ENCODE results near the gene MBD5. TPM values are rescaled to one million over a fixed set of nuclear protein-coding genes. Genes with fewer than 3 reads are reported as not detected.

MBD5 gene
- total RNA-seq, 1 donor from 2014 or later, result 95.4 TPM

GRCh38 chr2:148032215-148032614 is 11.3 kb downstream of the MBD5 start:
- Mint-ChIP-seq H3K4me1 (ENCODE audit: low read depth, unreplicated experiment) (no peaks in the 10 kb centered on the region), H3K27me3 (ENCODE audit: unreplicated experiment) (no peaks in the 10 kb centered on the region), H3K4me3 (ENCODE audit: unreplicated experiment) (no peak overlapping the region), H3K9me3 (ENCODE audit: unreplicated experiment) (no peaks in the 10 kb centered on the region), H3K36me3 (ENCODE audit: unreplicated experiment) (no peaks in the 10 kb centered on the region), H3K27ac (ENCODE audit: unreplicated experiment) (no peak overlapping the region)
- TF ChIP-seq CTCF (IDR thresholded peaks at IDR 0.05; ENCODE audit: partially characterized antibody, unreplicated experiment), result no peak
- no peak for DNase-seq

GRCh38 chr2:148039783-148040182 is 18.9 kb downstream of the MBD5 start:
- H3K27me3 Mint-ChIP-seq (ENCODE audit: unreplicated experiment), result no peaks in the 10 kb centered on the region
- DNase-seq, result no peak
- H3K4me1 Mint-ChIP-seq (ENCODE audit: low read depth, unreplicated experiment), result no peaks in the 10 kb centered on the region
- no peak for TF ChIP-seq CTCF (IDR thresholded peaks at IDR 0.05; ENCODE audit: partially characterized antibody, unreplicated experiment)
- no peak overlapping the region for H3K27ac Mint-ChIP-seq (ENCODE audit: unreplicated experiment)
- no peaks in the 10 kb centered on the region for H3K36me3 Mint-ChIP-seq (ENCODE audit: unreplicated experiment)
- H3K4me3 Mint-ChIP-seq (ENCODE audit: unreplicated experiment), result no peak overlapping the region
- H3K9me3 Mint-ChIP-seq (ENCODE audit: unreplicated experiment), result no peaks in the 10 kb centered on the region

- no peaks in the 10 kb centered on the region for H3K9me3 Mint-ChIP-seq (ENCODE audit: unreplicated experiment)
- H3K27ac Mint-ChIP-seq (ENCODE audit: unreplicated experiment), result no peak overlapping the region
- H3K27me3 Mint-ChIP-seq (ENCODE audit: unreplicated experiment), result no peaks in the 10 kb centered on the region
- no peak overlapping the region for H3K4me3 Mint-ChIP-seq (ENCODE audit: unreplicated experiment)
- H3K36me3 Mint-ChIP-seq (ENCODE audit: unreplicated experiment), result no peaks in the 10 kb centered on the region
- H3K4me1 Mint-ChIP-seq (ENCODE audit: low read depth, unreplicated experiment), result no peaks in the 10 kb centered on the region
- TF ChIP-seq CTCF (IDR thresholded peaks at IDR 0.05; ENCODE audit: partially characterized antibody, unreplicated experiment), result no peak
- no peak for DNase-seq
Observed at GRCh38 chr2:148042219-148042618, 21.3 kb downstream of the MBD5 start.

- H3K27ac Mint-ChIP-seq (ENCODE audit: unreplicated experiment), result no peak overlapping the region
- no peaks in the 10 kb centered on the region for H3K36me3 Mint-ChIP-seq (ENCODE audit: unreplicated experiment)
- no peaks in the 10 kb centered on the region for H3K9me3 Mint-ChIP-seq (ENCODE audit: unreplicated experiment)
- TF ChIP-seq CTCF (IDR thresholded peaks at IDR 0.05; ENCODE audit: partially characterized antibody, unreplicated experiment), result no peak
- no peak for DNase-seq
- H3K4me1 Mint-ChIP-seq (ENCODE audit: low read depth, unreplicated experiment), result no peaks in the 10 kb centered on the region
- H3K4me3 Mint-ChIP-seq (ENCODE audit: unreplicated experiment), result no peak overlapping the region
- H3K27me3 Mint-ChIP-seq (ENCODE audit: unreplicated experiment), result no peaks in the 10 kb centered on the region
Observed at GRCh38 chr2:148044322-148044721, 23.4 kb downstream of the MBD5 start.

GRCh38 chr2:148046802-148047201 is 25.9 kb downstream of the MBD5 start:
- peaks cover 4% of the 10 kb centered on the region for H3K4me1 Mint-ChIP-seq (ENCODE audit: low read depth, unreplicated experiment)
- H3K36me3 Mint-ChIP-seq (ENCODE audit: unreplicated experiment), result no peaks in the 10 kb centered on the region
- H3K27me3 Mint-ChIP-seq (ENCODE audit: unreplicated experiment), result peaks cover 3% of the 10 kb centered on the region
- H3K4me3 Mint-ChIP-seq (ENCODE audit: unreplicated experiment), result no peak overlapping the region
- H3K9me3 Mint-ChIP-seq (ENCODE audit: unreplicated experiment), result peaks cover 2% of the 10 kb centered on the region
- TF ChIP-seq CTCF (IDR thresholded peaks at IDR 0.05; ENCODE audit: partially characterized antibody, unreplicated experiment), result no peak
- DNase-seq, result no peak
- no peak overlapping the region for H3K27ac Mint-ChIP-seq (ENCODE audit: unreplicated experiment)

All from glutamatergic neuron (in vitro differentiated cells).